Measurements from ENCODE around the gene LRRC66. TPM values are rescaled to one million over a fixed set of nuclear protein-coding genes. Genes with fewer than 3 reads are reported as not detected.

The LRRC66 gene
- total RNA-seq, 1 donor from 2014 or later = 0.27 TPM

GRCh38 chr4:52014903-52015302, 5.3 kb downstream of the LRRC66 start:
- intact Hi-C loops (cut with micrococcal nuclease) = no loop called here

- intact Hi-C loops (cut with micrococcal nuclease) = no loop called here
Measured at GRCh38 chr4:52012651-52013050, 7.5 kb downstream of the LRRC66 start.

- intact Hi-C loops (cut with micrococcal nuclease) = no loop called here
Measured at GRCh38 chr4:52010986-52011385, 9.2 kb downstream of the LRRC66 start.

GRCh38 chr4:52006887-52007286, 13.3 kb downstream of the LRRC66 start:
- intact Hi-C loops (cut with micrococcal nuclease) = no loop called here

- intact Hi-C loops (cut with micrococcal nuclease) = no loop called here
Measured at GRCh38 chr4:52005604-52006273, 14.4 kb downstream of the LRRC66 start.

GRCh38 chr4:52004414-52004813, 15.7 kb downstream of the LRRC66 start:
- intact Hi-C loops (cut with micrococcal nuclease) = no loop called here

GRCh38 chr4:52001616-52002015, 18.5 kb downstream of the LRRC66 start:
- intact Hi-C loops (cut with micrococcal nuclease) = no loop called here

- intact Hi-C loops (cut with micrococcal nuclease) = no loop called here
Measured at GRCh38 chr4:51999250-51999649, 20.9 kb downstream of the LRRC66 start.

GRCh38 chr4:51998837-51999236, 21.3 kb downstream of the LRRC66 start:
- intact Hi-C loops (cut with micrococcal nuclease) = no loop called here

- intact Hi-C loops (cut with micrococcal nuclease) = no loop called here
Measured at GRCh38 chr4:51997647-51998046, 22.5 kb downstream of the LRRC66 start.

- intact Hi-C loops (cut with micrococcal nuclease) = no loop called here
Measured at GRCh38 chr4:51995647-51996220, 24.4 kb downstream of the LRRC66 start.

GRCh38 chr4:51965862-51966261, 54.3 kb downstream of the LRRC66 start:
- intact Hi-C loops (cut with micrococcal nuclease) = no loop called here

GRCh38 chr4:51963841-51964517, 56.2 kb downstream of the LRRC66 start:
- intact Hi-C loops (cut with micrococcal nuclease) = no loop called here

- intact Hi-C loops (cut with micrococcal nuclease) = no loop called here
Measured at GRCh38 chr4:51960486-51960885, 59.7 kb downstream of the LRRC66 start.

GRCh38 chr4:51958199-51958968, 61.8 kb downstream of the LRRC66 start:
- intact Hi-C loops (cut with micrococcal nuclease) = no loop called here

Other genes starting within 250 kb of the LRRC66 start
- gene DCUN1D4, start 177.2 kb downstream of the LRRC66 start, total RNA-seq = 25.5 and 29.1 TPM in 2 replicates
- gene SGCB, start 17.9 kb upstream of the LRRC66 start, total RNA-seq = 13.8 and 16.3 TPM in 2 replicates
- 0.42 and 0.56 TPM in 2 replicates for gene SPATA18, start 30.9 kb upstream of the LRRC66 start, total RNA-seq